Calu3 (cell line): ENCODE results near the gene RSU1. TPM values are rescaled to one million over a fixed set of nuclear protein-coding genes. Genes with fewer than 3 reads are reported as not detected.

Experiments used
- BruUV-seq: library from RNA; stranded (reverse); fragments of 400-500 nt; replicated peaks from 2 replicates; lab custom pipeline; 2021; lab: Mats Ljungman, UMichigan
- CTCF ChIA-PET: fragments of 300-600 bp; sonication (Branson Sonifier 250); formaldehyde crosslinking; loops from one replicate; lab custom pipeline; 2022; ENCODE audit warnings: antibody characterized with exemption; lab: Charles Lee
- DNase-seq: peaks from one replicate; pipeline ENCODE4 v3.0.0; 2022
- H3K27ac Mint-ChIP-seq: one replicate; pipeline ENCODE4 v1.8.0; 2022; ENCODE audit warnings: mixed read lengths; ENCODE audit not compliant: unreplicated experiment
- H3K27me3 Mint-ChIP-seq: one replicate; pipeline ENCODE4 v1.8.0; 2022; ENCODE audit warnings: mixed read lengths; ENCODE audit not compliant: unreplicated experiment
- H3K36me3 Mint-ChIP-seq: one replicate; pipeline ENCODE4 v1.8.0; 2022; ENCODE audit warnings: mild to moderate bottlenecking, moderate library complexity, mixed read lengths; ENCODE audit not compliant: insufficient read depth, unreplicated experiment
- H3K4me1 Mint-ChIP-seq: one replicate; pipeline ENCODE4 v1.8.0; 2022; ENCODE audit warnings: mild to moderate bottlenecking, low read depth, mixed read lengths; ENCODE audit not compliant: unreplicated experiment
- H3K4me3 Mint-ChIP-seq: one replicate; pipeline ENCODE4 v1.8.0; 2022; ENCODE audit warnings: mild to moderate bottlenecking, low read depth, moderate library complexity, mixed read lengths; ENCODE audit not compliant: unreplicated experiment
- H3K9me3 Mint-ChIP-seq: one replicate; pipeline ENCODE4 v1.8.0; 2022; ENCODE audit warnings: low read depth, mixed read lengths; ENCODE audit not compliant: unreplicated experiment
- CTCF ChIP-seq: fragments of 200-600 bp; IDR thresholded peaks from one replicate; pipeline ENCODE4 v1.8.0; 2022; ENCODE audit warnings: antibody characterized with exemption; ENCODE audit not compliant: unreplicated experiment
- intact Hi-C: fragments of 100-400 bp; cut with micrococcal nuclease; formaldehyde crosslinking; loops from one replicate; pipeline ENCODE4 v1.10.0; 2022; ENCODE audit not compliant: unreplicated experiment
- total RNA-seq: library from RNA; stranded (reverse); gene quantifications from 2 replicates; pipeline ENCODE4 v1.2.3, GENCODE V29; 2022

Gene RSU1
- total RNA-seq, 1 experiment from 2014 or later = 56.8 TPM

GRCh38 chr10:16857419-16857818, 40.2 kb upstream of the RSU1 start:
- Mint-ChIP-seq H3K36me3 (no peaks in the 10 kb centered on the region), H3K4me3 (no peak overlapping the region), H3K9me3 (no peaks in the 10 kb centered on the region), H3K27ac (no peak overlapping the region), H3K27me3 (no peaks in the 10 kb centered on the region), H3K4me1 (peaks cover 27% of the 10 kb centered on the region)
- intact Hi-C loops = no loop called here
- DNase-seq = no peak
- BruUV-seq = no TSS peak
- CTCF ChIA-PET = no interaction called here
- TF ChIP-seq CTCF = no peak

- no peak for DNase-seq
- Mint-ChIP-seq H3K36me3 (no peaks in the 10 kb centered on the region), H3K9me3 (no peaks in the 10 kb centered on the region), H3K27ac (no peak overlapping the region), H3K4me1 (peaks cover 27% of the 10 kb centered on the region), H3K4me3 (no peak overlapping the region), H3K27me3 (no peaks in the 10 kb centered on the region)
- CTCF ChIA-PET = no interaction called here
- TF ChIP-seq CTCF = no peak
- intact Hi-C loops = no loop called here
- no TSS peak for BruUV-seq
Observed at GRCh38 chr10:16856567-16856966, 39.3 kb upstream of the RSU1 start.

GRCh38 chr10:16856092-16856491, 38.9 kb upstream of the RSU1 start:
- no peak overlapping the region for H3K27ac Mint-ChIP-seq
- H3K27me3 Mint-ChIP-seq = no peaks in the 10 kb centered on the region
- H3K4me3 Mint-ChIP-seq = no peak overlapping the region
- CTCF ChIA-PET = no interaction called here
- no peak for TF ChIP-seq CTCF
- no peak for DNase-seq
- no peaks in the 10 kb centered on the region for H3K9me3 Mint-ChIP-seq
- intact Hi-C loops = no loop called here
- no peaks in the 10 kb centered on the region for H3K36me3 Mint-ChIP-seq
- BruUV-seq = no TSS peak
- H3K4me1 Mint-ChIP-seq = peaks cover 27% of the 10 kb centered on the region

- intact Hi-C loops = no loop called here
- Mint-ChIP-seq H3K4me1 (peaks cover 27% of the 10 kb centered on the region), H3K27me3 (peaks cover 7% of the 10 kb centered on the region), H3K4me3 (no peak overlapping the region), H3K36me3 (no peaks in the 10 kb centered on the region), H3K9me3 (no peaks in the 10 kb centered on the region), H3K27ac (no peak overlapping the region)
- CTCF ChIA-PET = interaction anchor here (1.0 kb wide), 1 partner anchor 37 kb away, joined by 4 read pairs; no protein-coding TSS in a partner anchor
- TF ChIP-seq CTCF = no peak
- no TSS peak for BruUV-seq
- peak; percentile 19 for DNase-seq
Observed at GRCh38 chr10:16854623-16855022, 37.4 kb upstream of the RSU1 start.
